Right atrium auricular region (tissue), 2 donors: ENCODE results near the gene EDN1. TPM values are rescaled to one million over a fixed set of nuclear protein-coding genes. Genes with fewer than 3 reads are reported as not detected.
"Not testable (repeated sequence)": the region's sequence is repeated elsewhere in the genome, so short reads cannot be mapped to it uniquely, and the experiment has no call there.

ENCODE experiments used
- DNase-seq: peaks from one replicate; pipeline ENCODE4 v3.0.0-alpha.2; 2019; ENCODE audit warnings: low spot score
- H3K27ac ChIP-seq, 2 donors: fragments of 200-600 bp; sonication (generic); 1 replicate in 1 of 2; 2 replicates in 1 of 2; pipeline ENCODE4 v1.5.1; 2016 to 2019
- H3K27me3 ChIP-seq, 2 donors: fragments of 200-600 bp; sonication (generic); one replicate each; pipeline versions ENCODE4 v1.5.1 to v1.6.0; 2017 to 2019
- H3K36me3 ChIP-seq: fragments of 200-600 bp; sonication (generic); one replicate; pipeline ENCODE4 v1.5.1; 2016
- H3K4me1 ChIP-seq, 2 donors: fragments of 200-600 bp; sonication (generic); one replicate each; pipeline versions ENCODE4 v1.5.1 to v1.6.0; 2017 to 2019
- H3K4me3 ChIP-seq, 2 donors: fragments of 200-600 bp; sonication (generic); 1 replicate in 1 of 2; 2 replicates in 1 of 2; pipeline ENCODE4 v1.5.1; 2017 to 2019; ENCODE audit warnings: mild to moderate bottlenecking in 1 of 2, moderate library complexity in 1 of 2
- H3K9me3 ChIP-seq, 2 donors: fragments of 200-600 bp; sonication (generic); one replicate each; pipeline ENCODE4 v1.5.1; 2019
- CTCF ChIP-seq, 2 donors: fragments of 200-600 bp; sonication (generic); IDR thresholded peaks; one replicate each; pipeline ENCODE4 v1.5.1; 2019; ENCODE audit warnings: antibody characterized with exemption in 2 of 2
- total RNA-seq, 2 donors: library from RNA; depleted of rRNA; stranded (reverse); fragments of >200 nt; gene quantifications; one replicate each; pipeline ENCODE4 v1.1.0, GENCODE V29; 2016

The EDN1 gene
- total RNA-seq, 2 donors from 2014 or later: 9.0 to 13.4 TPM

GRCh38 chr6:12313992-12314589 lies 23.9 kb downstream of the EDN1 start:
- Histone ChIP-seq H3K9me3 (peaks cover 0 to 9% of the 10 kb centered on the region in 2 donors), H3K36me3 (no peaks in the 10 kb centered on the region), H3K4me3 (no peak overlapping the region), H3K4me1 (no peaks in the 10 kb centered on the region), H3K27ac (no peak overlapping the region), H3K27me3 (no peaks in the 10 kb centered on the region)
- no peak for DNase-seq
- no peak for TF ChIP-seq CTCF (IDR thresholded peaks at IDR 0.05)

- H3K27me3 ChIP-seq: no peaks in the 10 kb centered on the region
- H3K27ac ChIP-seq: no peak overlapping the region
- DNase-seq: no peak
- H3K4me1 ChIP-seq: no peaks in the 10 kb centered on the region
- H3K9me3 ChIP-seq: peaks cover 0 to 6% of the 10 kb centered on the region in 2 donors
- H3K4me3 ChIP-seq: no peak overlapping the region
- H3K36me3 ChIP-seq: no peaks in the 10 kb centered on the region
- TF ChIP-seq CTCF (IDR thresholded peaks at IDR 0.05): no peak
Observed at GRCh38 chr6:12314751-12315150, 24.6 kb downstream of the EDN1 start.

GRCh38 chr6:12315292-12316081 lies 25.3 kb downstream of the EDN1 start:
- H3K27ac ChIP-seq: no peak overlapping the region
- TF ChIP-seq CTCF (IDR thresholded peaks at IDR 0.05): no peak
- H3K27me3 ChIP-seq: no peaks in the 10 kb centered on the region
- no peak for DNase-seq
- no peaks in the 10 kb centered on the region for H3K4me1 ChIP-seq
- H3K36me3 ChIP-seq: no peaks in the 10 kb centered on the region
- no peak overlapping the region for H3K4me3 ChIP-seq
- H3K9me3 ChIP-seq: peaks cover 0 to 6% of the 10 kb centered on the region in 2 donors

- TF ChIP-seq CTCF (IDR thresholded peaks at IDR 0.05): no peak
- Histone ChIP-seq H3K9me3 (peaks cover 0 to 6% of the 10 kb centered on the region in 2 donors), H3K27ac (no peak overlapping the region), H3K27me3 (no peaks in the 10 kb centered on the region), H3K4me3 (no peak overlapping the region), H3K4me1 (no peaks in the 10 kb centered on the region), H3K36me3 (no peaks in the 10 kb centered on the region)
- DNase-seq: no peak
Observed at GRCh38 chr6:12318749-12319148, 28.6 kb downstream of the EDN1 start.

GRCh38 chr6:12320074-12320473 lies 29.9 kb downstream of the EDN1 start:
- H3K4me3 ChIP-seq, H3K27ac ChIP-seq, H3K4me1 ChIP-seq, H3K36me3 ChIP-seq, H3K9me3 ChIP-seq, H3K27me3 ChIP-seq, DNase-seq: not testable (repeated sequence)

- no peaks in the 10 kb centered on the region for H3K9me3 ChIP-seq
Observed at GRCh38 chr6:12324099-12324498, 33.9 kb downstream of the EDN1 start.

More at GRCh38 chr6:12324099-12324498, 33.9 kb downstream of the EDN1 start:
- TF ChIP-seq CTCF (IDR thresholded peaks at IDR 0.05): no peak
- Histone ChIP-seq H3K4me3 (no peak overlapping the region), H3K4me1 (no peaks in the 10 kb centered on the region), H3K27me3 (no peaks in the 10 kb centered on the region), H3K27ac (no peak overlapping the region), H3K36me3 (no peaks in the 10 kb centered on the region)
- no peak for DNase-seq
